D721Med (cell line): ENCODE results near the gene RAP1GAP.

Experiments used
- DNase-seq: peaks from one replicate; pipeline ENCODE4 v3.0.0; 2011; ENCODE audit warnings: low spot score; ENCODE audit not compliant: insufficient read length
- FAIRE-seq: peaks from 2 replicates; lab custom pipeline; 2011; peaks lifted over from hg19 to GRCh38; lab: Jason Lieb, UNC
- TF ChIP-seq, protein P1 (sequence below): IDR thresholded peaks from 2 replicates; pipeline ENCODE4 v1.5.1; 2012; ENCODE audit warnings: mild to moderate bottlenecking, control low read depth; ENCODE audit not compliant: insufficient read depth; ENCODE audit errors: missing control alignments

RAP1GAP gene

DNA sequence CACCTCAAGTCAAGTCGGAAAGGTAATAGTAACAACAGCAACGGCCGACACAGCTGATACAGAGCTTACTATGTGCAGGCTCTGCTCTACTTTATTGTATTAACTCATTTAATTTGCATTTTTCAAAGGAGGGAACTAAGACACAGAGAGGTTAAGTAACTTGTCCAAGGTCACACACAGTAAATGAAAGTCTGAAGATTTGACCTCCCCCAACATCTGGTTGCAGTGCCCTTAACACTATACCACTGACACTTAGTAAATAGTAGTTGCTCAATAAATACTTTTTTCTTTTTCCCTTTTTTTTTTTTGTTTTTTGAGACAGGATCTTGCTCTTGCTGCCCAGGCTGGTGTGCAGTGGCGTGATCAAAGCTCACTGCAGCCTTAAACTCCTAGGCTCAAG, 39.2 kb downstream of the RAP1GAP start:
- FAIRE-seq (no peak), DNase-seq (no peak)
- TF ChIP-seq, protein P1, sequence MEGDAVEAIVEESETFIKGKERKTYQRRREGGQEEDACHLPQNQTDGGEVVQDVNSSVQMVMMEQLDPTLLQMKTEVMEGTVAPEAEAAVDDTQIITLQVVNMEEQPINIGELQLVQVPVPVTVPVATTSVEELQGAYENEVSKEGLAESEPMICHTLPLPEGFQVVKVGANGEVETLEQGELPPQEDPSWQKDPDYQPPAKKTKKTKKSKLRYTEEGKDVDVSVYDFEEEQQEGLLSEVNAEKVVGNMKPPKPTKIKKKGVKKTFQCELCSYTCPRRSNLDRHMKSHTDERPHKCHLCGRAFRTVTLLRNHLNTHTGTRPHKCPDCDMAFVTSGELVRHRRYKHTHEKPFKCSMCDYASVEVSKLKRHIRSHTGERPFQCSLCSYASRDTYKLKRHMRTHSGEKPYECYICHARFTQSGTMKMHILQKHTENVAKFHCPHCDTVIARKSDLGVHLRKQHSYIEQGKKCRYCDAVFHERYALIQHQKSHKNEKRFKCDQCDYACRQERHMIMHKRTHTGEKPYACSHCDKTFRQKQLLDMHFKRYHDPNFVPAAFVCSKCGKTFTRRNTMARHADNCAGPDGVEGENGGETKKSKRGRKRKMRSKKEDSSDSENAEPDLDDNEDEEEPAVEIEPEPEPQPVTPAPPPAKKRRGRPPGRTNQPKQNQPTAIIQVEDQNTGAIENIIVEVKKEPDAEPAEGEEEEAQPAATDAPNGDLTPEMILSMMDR: no peak

DNA sequence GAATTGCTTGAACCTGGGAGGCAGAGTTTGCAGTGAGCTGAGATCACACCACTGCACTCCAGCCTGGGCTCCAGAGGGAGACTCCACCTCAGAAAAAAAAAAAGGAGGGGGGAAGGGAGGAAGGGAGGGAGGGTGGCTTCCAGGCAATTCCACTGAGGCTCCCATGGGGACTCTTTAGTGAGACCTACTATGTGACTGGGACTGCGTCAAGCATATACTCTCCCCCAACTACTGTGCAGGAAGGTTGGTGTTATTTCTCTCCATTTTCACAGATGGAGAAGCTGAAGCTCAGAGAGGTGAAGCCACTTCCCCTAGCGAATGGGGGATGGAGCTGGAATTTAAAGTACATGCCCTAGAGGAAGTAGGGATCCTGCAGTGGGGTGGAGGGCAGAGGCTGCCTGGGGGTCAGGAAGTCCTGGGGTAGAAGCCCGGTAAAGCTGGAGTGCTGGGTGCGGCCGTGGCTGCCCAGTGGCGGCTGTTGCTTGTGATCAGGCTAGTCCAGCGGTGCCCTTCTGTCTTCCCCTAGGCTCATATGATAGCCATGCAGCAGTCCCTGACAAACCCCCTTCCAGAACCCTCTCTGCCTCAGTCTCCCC, 40.3 kb downstream of the RAP1GAP start:
- DNase-seq (no peak), FAIRE-seq (no peak)
- TF ChIP-seq, protein P1: no peak

DNA sequence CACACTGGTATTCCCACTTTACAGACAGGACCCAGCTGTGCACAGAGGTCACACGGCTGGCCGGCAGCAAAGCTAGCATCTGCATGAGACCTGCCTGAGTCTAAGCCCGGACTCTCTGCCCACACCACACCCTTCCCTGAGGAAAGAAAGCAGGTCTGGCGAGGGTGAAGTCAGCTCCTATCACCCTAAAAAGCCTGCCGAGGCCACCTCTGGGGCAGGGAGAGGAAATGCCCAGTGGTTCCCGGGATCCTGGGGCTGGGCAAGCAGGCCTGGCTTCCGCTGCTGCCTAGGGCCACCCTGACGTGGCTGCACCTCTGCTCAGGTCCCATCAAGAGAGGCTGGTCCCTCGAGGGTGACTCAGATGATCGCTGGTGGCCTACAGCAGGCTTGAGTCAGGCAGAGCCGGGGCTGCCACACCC, 42.2 kb downstream of the RAP1GAP start:
- DNase-seq (no peak), FAIRE-seq (no peak)
- TF ChIP-seq, protein P1: no peak

DNA sequence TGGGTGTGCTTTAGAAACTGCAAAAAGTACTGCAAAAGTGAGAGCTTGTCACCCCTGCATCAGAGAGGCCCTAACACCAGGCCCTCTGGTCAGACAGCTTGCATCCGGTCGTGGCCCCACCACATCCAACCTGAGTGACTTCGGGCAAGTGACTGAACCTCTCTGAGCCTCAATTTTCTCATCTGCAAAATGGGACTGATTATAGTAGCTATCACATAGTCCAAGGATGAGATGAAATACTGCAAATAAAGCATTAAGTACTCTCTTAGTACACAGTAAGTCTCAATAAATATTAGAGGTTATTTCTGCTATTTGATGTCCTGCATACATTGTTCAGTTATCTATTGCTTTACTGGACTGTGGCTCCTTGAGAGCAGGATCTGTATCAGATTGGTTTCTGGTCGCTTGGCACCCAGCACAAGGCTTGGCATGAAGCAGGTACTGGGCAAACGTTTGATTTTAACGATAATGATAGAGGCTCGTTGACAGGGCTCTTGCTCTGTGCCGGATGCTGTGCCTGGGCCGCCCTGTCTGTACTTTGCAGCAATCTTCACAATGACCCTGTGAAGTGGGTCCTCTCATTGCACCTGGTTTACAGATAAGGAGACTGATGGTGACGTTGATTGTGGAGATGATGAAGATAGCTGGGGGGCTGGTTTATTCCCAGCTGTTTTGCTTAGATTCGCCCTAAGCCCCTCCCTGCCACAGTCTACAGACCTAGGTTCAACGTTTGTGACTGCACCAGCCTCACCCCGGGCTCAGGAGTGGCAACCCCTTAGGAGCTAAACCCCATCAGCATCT, 43.6 kb downstream of the RAP1GAP start:
- TF ChIP-seq, protein P1: no peak
- DNase-seq (no peak), FAIRE-seq (no peak)

DNA sequence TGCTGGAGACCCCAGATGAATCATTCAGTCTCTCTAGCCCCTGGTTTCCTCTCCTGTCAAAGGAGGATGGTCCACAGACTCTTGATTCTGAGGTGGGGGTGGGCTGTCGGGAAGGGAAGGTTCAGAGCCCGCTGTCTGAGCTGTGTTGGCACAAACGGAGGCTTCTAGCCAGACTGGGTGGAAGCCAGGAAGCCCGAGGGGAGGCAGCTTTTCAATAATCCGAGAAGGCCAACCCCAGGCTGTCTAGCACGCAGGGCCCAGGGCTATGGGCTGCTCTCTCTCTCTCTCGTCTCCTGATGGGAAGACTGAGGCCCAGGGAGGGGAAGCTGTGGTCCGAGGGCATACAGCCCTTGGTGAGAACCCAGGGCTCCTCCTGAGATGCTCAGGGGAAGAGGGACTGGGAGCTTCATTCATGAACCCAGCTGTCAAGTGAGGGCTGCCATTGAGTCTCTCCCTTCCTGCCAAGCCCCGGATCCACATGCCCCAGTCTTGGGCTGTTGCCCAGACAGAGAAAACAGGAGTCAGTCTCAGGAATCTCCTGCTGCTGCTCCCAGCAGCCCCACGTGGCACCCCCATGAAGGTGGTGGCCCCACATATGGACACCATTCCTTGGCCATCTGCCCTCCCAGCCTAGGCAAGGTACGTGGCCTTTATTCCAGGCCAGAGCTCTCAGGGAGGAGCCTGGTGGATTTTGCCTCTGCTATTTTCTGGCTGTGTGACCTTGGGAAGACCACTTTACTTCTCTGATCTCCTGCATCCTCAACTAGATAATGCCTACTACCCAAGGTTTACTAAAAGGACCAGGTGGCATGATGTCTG, 44.4 kb downstream of the RAP1GAP start:
- TF ChIP-seq, protein P1: no peak
- FAIRE-seq: no peak
- no peak for DNase-seq

DNA sequence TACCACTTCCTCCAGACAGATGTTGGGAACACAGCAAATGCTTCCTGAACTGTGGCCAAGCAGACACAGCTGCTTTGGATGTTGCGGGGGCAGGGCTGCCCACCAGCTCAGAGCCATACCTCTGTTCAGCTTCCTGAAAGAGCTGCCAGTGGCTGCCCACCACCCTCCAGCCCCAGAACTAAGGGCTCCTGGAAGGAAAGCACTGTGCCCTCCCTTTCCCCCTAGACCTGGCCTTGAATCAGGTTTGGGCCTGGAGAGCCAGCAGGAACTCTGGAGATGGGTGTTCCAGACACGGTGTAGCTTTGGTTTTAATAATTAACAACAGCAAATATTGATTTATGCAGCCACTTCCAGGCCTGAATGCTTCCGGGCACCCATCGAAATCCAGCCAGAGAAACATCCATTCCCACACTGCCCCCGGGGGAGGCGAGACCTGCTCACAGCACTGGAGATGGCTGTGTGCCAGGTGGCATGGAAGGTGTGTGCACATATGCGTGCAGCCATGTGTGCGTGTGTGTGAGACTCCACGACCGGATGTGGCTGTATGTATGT, 45.7 kb downstream of the RAP1GAP start:
- TF ChIP-seq, protein P1: no peak
- DNase-seq: no peak
- FAIRE-seq: no peak
